HL-60 (cell line): ENCODE data around the gene ARHGAP25.

Experiments used
- POLR2AphosphoS5 ChIP-seq: IDR thresholded peaks from 2 replicates; pipeline ENCODE4 v1.6.1; 2012; ENCODE audit warnings: low read depth
- TF ChIP-seq, protein P1 (sequence below): IDR thresholded peaks from one replicate; pipeline ENCODE4 v1.5.1; 2011; ENCODE audit warnings: low read length, control low read depth, inconsistent platforms; ENCODE audit not compliant: insufficient read depth
- TF ChIP-seq, protein P2 (sequence below): IDR thresholded peaks from 2 replicates; pipeline ENCODE4 v1.6.1; 2012; ENCODE audit warnings: low read depth; ENCODE audit not compliant: insufficient replicate concordance

DNA sequence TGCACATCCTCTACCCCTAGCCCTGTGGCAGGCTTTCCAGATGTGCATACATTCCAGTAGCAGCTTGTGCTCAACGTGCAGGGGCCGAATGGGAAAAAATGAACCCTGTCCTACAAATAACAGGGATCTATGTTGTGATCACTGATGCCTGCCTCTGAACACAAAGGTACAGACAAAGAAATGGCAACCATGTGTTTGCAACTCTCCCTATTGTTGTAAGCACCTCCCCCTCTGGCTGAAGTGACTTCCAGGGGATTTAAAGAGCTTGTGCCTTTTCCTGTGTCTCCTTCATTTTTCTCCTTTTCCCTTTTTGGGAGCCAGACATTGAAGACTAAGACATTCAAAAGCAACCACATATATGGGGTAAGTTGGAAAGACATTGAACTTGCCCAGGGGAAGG is 21.6 kb downstream of the ARHGAP25 start:
- TF ChIP-seq, protein P1, sequence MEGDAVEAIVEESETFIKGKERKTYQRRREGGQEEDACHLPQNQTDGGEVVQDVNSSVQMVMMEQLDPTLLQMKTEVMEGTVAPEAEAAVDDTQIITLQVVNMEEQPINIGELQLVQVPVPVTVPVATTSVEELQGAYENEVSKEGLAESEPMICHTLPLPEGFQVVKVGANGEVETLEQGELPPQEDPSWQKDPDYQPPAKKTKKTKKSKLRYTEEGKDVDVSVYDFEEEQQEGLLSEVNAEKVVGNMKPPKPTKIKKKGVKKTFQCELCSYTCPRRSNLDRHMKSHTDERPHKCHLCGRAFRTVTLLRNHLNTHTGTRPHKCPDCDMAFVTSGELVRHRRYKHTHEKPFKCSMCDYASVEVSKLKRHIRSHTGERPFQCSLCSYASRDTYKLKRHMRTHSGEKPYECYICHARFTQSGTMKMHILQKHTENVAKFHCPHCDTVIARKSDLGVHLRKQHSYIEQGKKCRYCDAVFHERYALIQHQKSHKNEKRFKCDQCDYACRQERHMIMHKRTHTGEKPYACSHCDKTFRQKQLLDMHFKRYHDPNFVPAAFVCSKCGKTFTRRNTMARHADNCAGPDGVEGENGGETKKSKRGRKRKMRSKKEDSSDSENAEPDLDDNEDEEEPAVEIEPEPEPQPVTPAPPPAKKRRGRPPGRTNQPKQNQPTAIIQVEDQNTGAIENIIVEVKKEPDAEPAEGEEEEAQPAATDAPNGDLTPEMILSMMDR: no peak
- TF ChIP-seq POLR2AphosphoS5: no peak
- TF ChIP-seq, protein P2, sequence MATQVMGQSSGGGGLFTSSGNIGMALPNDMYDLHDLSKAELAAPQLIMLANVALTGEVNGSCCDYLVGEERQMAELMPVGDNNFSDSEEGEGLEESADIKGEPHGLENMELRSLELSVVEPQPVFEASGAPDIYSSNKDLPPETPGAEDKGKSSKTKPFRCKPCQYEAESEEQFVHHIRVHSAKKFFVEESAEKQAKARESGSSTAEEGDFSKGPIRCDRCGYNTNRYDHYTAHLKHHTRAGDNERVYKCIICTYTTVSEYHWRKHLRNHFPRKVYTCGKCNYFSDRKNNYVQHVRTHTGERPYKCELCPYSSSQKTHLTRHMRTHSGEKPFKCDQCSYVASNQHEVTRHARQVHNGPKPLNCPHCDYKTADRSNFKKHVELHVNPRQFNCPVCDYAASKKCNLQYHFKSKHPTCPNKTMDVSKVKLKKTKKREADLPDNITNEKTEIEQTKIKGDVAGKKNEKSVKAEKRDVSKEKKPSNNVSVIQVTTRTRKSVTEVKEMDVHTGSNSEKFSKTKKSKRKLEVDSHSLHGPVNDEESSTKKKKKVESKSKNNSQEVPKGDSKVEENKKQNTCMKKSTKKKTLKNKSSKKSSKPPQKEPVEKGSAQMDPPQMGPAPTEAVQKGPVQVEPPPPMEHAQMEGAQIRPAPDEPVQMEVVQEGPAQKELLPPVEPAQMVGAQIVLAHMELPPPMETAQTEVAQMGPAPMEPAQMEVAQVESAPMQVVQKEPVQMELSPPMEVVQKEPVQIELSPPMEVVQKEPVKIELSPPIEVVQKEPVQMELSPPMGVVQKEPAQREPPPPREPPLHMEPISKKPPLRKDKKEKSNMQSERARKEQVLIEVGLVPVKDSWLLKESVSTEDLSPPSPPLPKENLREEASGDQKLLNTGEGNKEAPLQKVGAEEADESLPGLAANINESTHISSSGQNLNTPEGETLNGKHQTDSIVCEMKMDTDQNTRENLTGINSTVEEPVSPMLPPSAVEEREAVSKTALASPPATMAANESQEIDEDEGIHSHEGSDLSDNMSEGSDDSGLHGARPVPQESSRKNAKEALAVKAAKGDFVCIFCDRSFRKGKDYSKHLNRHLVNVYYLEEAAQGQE: no peak
